Endothelial cell of umbilical vein (primary cell): Measurements from ENCODE around the gene IQGAP2.

Experiments used
- EZH2 ChIP-seq: IDR thresholded peaks from 2 replicates; pipeline ENCODE4 v1.6.1; 2012; ENCODE audit warnings: borderline replicate concordance, low read depth, mild to moderate bottlenecking, moderate library complexity, low read length, inconsistent platforms; ENCODE audit not compliant: severe bottlenecking
- FOS ChIP-seq: IDR thresholded peaks from 2 replicates; pipeline ENCODE4 v1.6.1; 2011; ENCODE audit warnings: mild to moderate bottlenecking, low read length, moderate library complexity, borderline replicate concordance; ENCODE audit not compliant: insufficient read depth
- GATA2 ChIP-seq: IDR thresholded peaks from 2 replicates; pipeline ENCODE4 v1.7.0; 2011; ENCODE audit warnings: low read depth, mild to moderate bottlenecking, moderate library complexity, mixed read lengths, low read length; ENCODE audit not compliant: insufficient read length, insufficient read depth
- JUN ChIP-seq: IDR thresholded peaks from 2 replicates; pipeline ENCODE4 v1.6.1; 2011; ENCODE audit warnings: borderline replicate concordance, low read depth; ENCODE audit not compliant: insufficient read length, insufficient read depth
- MYC ChIP-seq: IDR thresholded peaks from one replicate; pipeline ENCODE4 v1.6.1; 2011; ENCODE audit warnings: mild to moderate bottlenecking, low read depth, low read length
- POLR2A ChIP-seq: IDR thresholded peaks from 2 replicates; pipeline ENCODE4 v1.6.1; 2012; ENCODE audit warnings: low read depth, mild to moderate bottlenecking, control low read depth, low read length
- POLR2AphosphoS5 ChIP-seq: IDR thresholded peaks from 2 replicates; pipeline ENCODE4 v1.6.1; 2012; ENCODE audit warnings: low read depth, mild to moderate bottlenecking, control low read depth, low read length, moderate library complexity; ENCODE audit not compliant: insufficient read depth
- TF ChIP-seq, protein P1 (sequence below), 2 donors: IDR thresholded peaks; 1 replicate in 1 of 2; 2 replicates in 1 of 2; pipeline ENCODE4 v1.5.1; 2011; ENCODE audit warnings: low read length in 2 of 2, mild to moderate bottlenecking in 2 of 2, moderate library complexity in 2 of 2, control low read depth in 1 of 2, inconsistent platforms in 1 of 2, low read depth in 1 of 2; ENCODE audit not compliant: insufficient read depth in 1 of 2; ENCODE audit errors: extremely low read depth in 1 of 2
- TF ChIP-seq, protein P2 (sequence below): IDR thresholded peaks from 2 replicates; pipeline ENCODE4 v1.6.1; 2011; ENCODE audit not compliant: insufficient read depth, insufficient read length

DNA sequence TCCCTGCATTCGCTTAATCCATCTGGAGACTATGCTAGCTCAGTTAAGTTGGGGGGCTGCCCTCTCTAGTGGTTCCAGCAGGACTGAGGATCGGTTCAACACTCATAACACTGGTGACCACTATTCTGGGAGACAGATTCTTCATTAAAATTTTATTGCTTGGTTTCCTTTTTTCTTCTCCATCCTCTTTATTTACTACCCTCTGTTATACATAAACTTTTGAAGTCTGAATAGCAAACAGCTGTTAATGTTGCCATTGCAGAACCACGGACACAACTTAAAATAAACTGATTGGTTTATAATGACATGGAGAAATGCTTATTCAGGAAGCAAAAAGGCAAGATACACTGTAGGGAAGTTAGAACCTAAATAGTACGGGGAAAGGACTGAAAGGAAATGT lies 22.1 kb downstream of the IQGAP2 start:
- TF ChIP-seq, protein P1, sequence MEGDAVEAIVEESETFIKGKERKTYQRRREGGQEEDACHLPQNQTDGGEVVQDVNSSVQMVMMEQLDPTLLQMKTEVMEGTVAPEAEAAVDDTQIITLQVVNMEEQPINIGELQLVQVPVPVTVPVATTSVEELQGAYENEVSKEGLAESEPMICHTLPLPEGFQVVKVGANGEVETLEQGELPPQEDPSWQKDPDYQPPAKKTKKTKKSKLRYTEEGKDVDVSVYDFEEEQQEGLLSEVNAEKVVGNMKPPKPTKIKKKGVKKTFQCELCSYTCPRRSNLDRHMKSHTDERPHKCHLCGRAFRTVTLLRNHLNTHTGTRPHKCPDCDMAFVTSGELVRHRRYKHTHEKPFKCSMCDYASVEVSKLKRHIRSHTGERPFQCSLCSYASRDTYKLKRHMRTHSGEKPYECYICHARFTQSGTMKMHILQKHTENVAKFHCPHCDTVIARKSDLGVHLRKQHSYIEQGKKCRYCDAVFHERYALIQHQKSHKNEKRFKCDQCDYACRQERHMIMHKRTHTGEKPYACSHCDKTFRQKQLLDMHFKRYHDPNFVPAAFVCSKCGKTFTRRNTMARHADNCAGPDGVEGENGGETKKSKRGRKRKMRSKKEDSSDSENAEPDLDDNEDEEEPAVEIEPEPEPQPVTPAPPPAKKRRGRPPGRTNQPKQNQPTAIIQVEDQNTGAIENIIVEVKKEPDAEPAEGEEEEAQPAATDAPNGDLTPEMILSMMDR (IDR thresholded peaks at IDR 0.05; ENCODE audit: extremely low read depth in 1 of 2, insufficient read depth in 1 of 2, low read depth in 1 of 2, low read length in 2 of 2): no peak
- TF ChIP-seq POLR2A (no peak), EZH2 (no peak), POLR2AphosphoS5 (no peak), MYC (no peak), FOS (no peak), JUN (no peak), GATA2 (no peak)
- TF ChIP-seq, protein P2, sequence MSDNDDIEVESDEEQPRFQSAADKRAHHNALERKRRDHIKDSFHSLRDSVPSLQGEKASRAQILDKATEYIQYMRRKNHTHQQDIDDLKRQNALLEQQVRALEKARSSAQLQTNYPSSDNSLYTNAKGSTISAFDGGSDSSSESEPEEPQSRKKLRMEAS: no peak
